ENCODE results near the gene KCNG2.

GRCh38 chr18:79788734-79789085 is 9.0 kb upstream of the KCNG2 start:
- TF ChIP-seq ELK4 (IDR thresholded peaks at IDR 0.05; ENCODE audit: borderline replicate concordance, low read depth, low read length) (no peak), ZNF274 (IDR thresholded peaks at IDR 0.05; ENCODE audit: low read length) (no peak), ZNF274 (tag by site-specific recombination; IDR thresholded peaks at IDR 0.05; ENCODE audit: borderline replicate concordance) (no peak), ZNF175 (tag by site-specific recombination; IDR thresholded peaks at IDR 0.05) (no peak), RBAK (tag by site-specific recombination; IDR thresholded peaks at IDR 0.05) (no peak), SETDB1 (IDR thresholded peaks at IDR 0.05; ENCODE audit: insufficient read length, low read length) (no peak)
- TF ChIP-seq, protein P1, sequence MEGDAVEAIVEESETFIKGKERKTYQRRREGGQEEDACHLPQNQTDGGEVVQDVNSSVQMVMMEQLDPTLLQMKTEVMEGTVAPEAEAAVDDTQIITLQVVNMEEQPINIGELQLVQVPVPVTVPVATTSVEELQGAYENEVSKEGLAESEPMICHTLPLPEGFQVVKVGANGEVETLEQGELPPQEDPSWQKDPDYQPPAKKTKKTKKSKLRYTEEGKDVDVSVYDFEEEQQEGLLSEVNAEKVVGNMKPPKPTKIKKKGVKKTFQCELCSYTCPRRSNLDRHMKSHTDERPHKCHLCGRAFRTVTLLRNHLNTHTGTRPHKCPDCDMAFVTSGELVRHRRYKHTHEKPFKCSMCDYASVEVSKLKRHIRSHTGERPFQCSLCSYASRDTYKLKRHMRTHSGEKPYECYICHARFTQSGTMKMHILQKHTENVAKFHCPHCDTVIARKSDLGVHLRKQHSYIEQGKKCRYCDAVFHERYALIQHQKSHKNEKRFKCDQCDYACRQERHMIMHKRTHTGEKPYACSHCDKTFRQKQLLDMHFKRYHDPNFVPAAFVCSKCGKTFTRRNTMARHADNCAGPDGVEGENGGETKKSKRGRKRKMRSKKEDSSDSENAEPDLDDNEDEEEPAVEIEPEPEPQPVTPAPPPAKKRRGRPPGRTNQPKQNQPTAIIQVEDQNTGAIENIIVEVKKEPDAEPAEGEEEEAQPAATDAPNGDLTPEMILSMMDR (tag by site-specific recombination; IDR thresholded peaks at IDR 0.05) = no peak
